ENCODE results near the gene NACC2. TPM values are rescaled to one million over a fixed set of nuclear protein-coding genes. Genes with fewer than 3 reads are reported as not detected.

The NACC2 gene
- polyA plus RNA-seq, 3 donors: 8.1 to 32.4 (median 8.7) TPM

- peak overlapping the region in 1 of 2 donors; percentile 48 for H3K4me3 Mint-ChIP-seq
- no peak overlapping the region for H3K9ac ChIP-seq (ENCODE audit: insufficient read depth, low read length, poor library complexity, severe bottlenecking)
- no peak overlapping the region for H3K27ac ChIP-seq (ENCODE audit: low read depth in 1 of 2, low read length in 2 of 2)
- H3K27me3 ChIP-seq (ENCODE audit: control insufficient read depth in 2 of 2, insufficient read depth in 2 of 2, low read length in 2 of 2): peaks cover 0 to 28% of the 10 kb centered on the region in 2 donors
- peaks cover 62% of the 10 kb centered on the region for H3K4me1 Mint-ChIP-seq
- H2AFZ ChIP-seq (ENCODE audit: insufficient read depth, low read depth, low read length, poor library complexity, severe bottlenecking): no peak overlapping the region
- peaks cover 12% of the 10 kb centered on the region for H4K20me1 ChIP-seq (ENCODE audit: insufficient read depth, low read length)
- TF ChIP-seq CTCF (IDR thresholded peaks at IDR 0.05): no peak
- H3K27me3 Mint-ChIP-seq (ENCODE audit: low read depth in 3 of 3): peaks cover 32 to 56% (median 40%) of the 10 kb centered on the region in 3 donors
- H3K4me2 ChIP-seq (replicated peaks; ENCODE audit: extremely low read depth, low read length, poor library complexity, severe bottlenecking): no peak overlapping the region
- peaks cover 0 to 7% (median 0%) of the 10 kb centered on the region in 7 donors for H3K9me3 Mint-ChIP-seq
- peak overlapping the region in 1 of 7 donors; percentile 30 for H3K27ac Mint-ChIP-seq
- intact Hi-C loops (cut with micrococcal nuclease): loop anchor here in 1 of 2 donors (5.0 kb wide), 1 partner anchor 60 kb away; no protein-coding TSS in a partner anchor
- no peak for DNase-seq
- H3K4me3 ChIP-seq (replicated peaks in 1 of 3; ENCODE audit: low read depth in 2 of 3, low read length in 3 of 3): no peak overlapping the region
- H3K36me3 Mint-ChIP-seq: peaks cover 0 to 15% of the 10 kb centered on the region in 2 donors
- H3K36me3 ChIP-seq (replicated peaks in 1 of 2; ENCODE audit: control insufficient read depth in 1 of 2, insufficient read depth in 2 of 2, low read length in 2 of 2): no peaks in the 10 kb centered on the region
- no peaks in the 10 kb centered on the region for H3K9me3 ChIP-seq (replicated peaks in 1 of 2; ENCODE audit: control insufficient read depth in 1 of 2, insufficient read depth in 1 of 2, low read length in 2 of 2)
- WGBS (ENCODE audit: insufficient coverage): 0% methylated on average over 17 of the region's 29 CpGs
- H3K4me1 ChIP-seq (ENCODE audit: control insufficient read depth in 1 of 2, insufficient read depth in 2 of 2, low read length in 2 of 2): peaks cover 53 to 68% of the 10 kb centered on the region in 2 donors
- no peaks in the 10 kb centered on the region for H3K79me2 ChIP-seq (ENCODE audit: insufficient read depth, low read length)
Measured at GRCh38 chr9:136107155-136107952, 12.3 kb upstream of the NACC2 start.

GRCh38 chr9:136105398-136106135, 10.5 kb upstream of the NACC2 start:
- H3K27ac Mint-ChIP-seq: no peak overlapping the region
- no peak overlapping the region for H2AFZ ChIP-seq (ENCODE audit: insufficient read depth, low read depth, low read length, poor library complexity, severe bottlenecking)
- H3K4me2 ChIP-seq (replicated peaks; ENCODE audit: extremely low read depth, low read length, poor library complexity, severe bottlenecking): peak overlapping the region; percentile 30
- H3K79me2 ChIP-seq (ENCODE audit: insufficient read depth, low read length): no peaks in the 10 kb centered on the region
- TF ChIP-seq CTCF (IDR thresholded peaks at IDR 0.05): no peak
- peak overlapping the region; percentile 31 to 63 for H3K4me3 Mint-ChIP-seq
- H3K4me1 ChIP-seq (ENCODE audit: control insufficient read depth in 1 of 2, insufficient read depth in 2 of 2, low read length in 2 of 2): peaks cover 45 to 60% of the 10 kb centered on the region in 2 donors
- no peak overlapping the region for H3K27ac ChIP-seq (ENCODE audit: low read depth in 1 of 2, low read length in 2 of 2)
- no peaks in the 10 kb centered on the region for H3K9me3 ChIP-seq (replicated peaks in 1 of 2; ENCODE audit: control insufficient read depth in 1 of 2, insufficient read depth in 1 of 2, low read length in 2 of 2)
- H3K9me3 Mint-ChIP-seq: peaks cover 0 to 7% (median 0%) of the 10 kb centered on the region in 7 donors
- peak in 2 of 3 donors; percentile 27 to 41 for DNase-seq
- H3K36me3 ChIP-seq (replicated peaks in 1 of 2; ENCODE audit: control insufficient read depth in 1 of 2, insufficient read depth in 2 of 2, low read length in 2 of 2): no peaks in the 10 kb centered on the region
- peaks cover 0 to 12% of the 10 kb centered on the region in 2 donors for H3K36me3 Mint-ChIP-seq
- H3K4me1 Mint-ChIP-seq: peaks cover 50% of the 10 kb centered on the region
- H3K27me3 ChIP-seq (ENCODE audit: control insufficient read depth in 2 of 2, insufficient read depth in 2 of 2, low read length in 2 of 2): peaks cover 0 to 26% of the 10 kb centered on the region in 2 donors
- no peak overlapping the region for H3K9ac ChIP-seq (ENCODE audit: insufficient read depth, low read length, poor library complexity, severe bottlenecking)
- H3K4me3 ChIP-seq (replicated peaks in 1 of 3; ENCODE audit: low read depth in 2 of 3, low read length in 3 of 3): peak overlapping the region in 1 of 3 experiments; percentile 1
- H3K27me3 Mint-ChIP-seq (ENCODE audit: low read depth in 3 of 3): peaks cover 32 to 54% (median 42%) of the 10 kb centered on the region in 3 donors
- intact Hi-C loops (cut with micrococcal nuclease): loop anchor here in 1 of 2 donors (5.0 kb wide), 1 partner anchor 58 kb away; no protein-coding TSS in a partner anchor
- H4K20me1 ChIP-seq (ENCODE audit: insufficient read depth, low read length): peaks cover 12% of the 10 kb centered on the region
- WGBS (ENCODE audit: insufficient coverage): 27% methylated on average over 15 of the region's 17 CpGs

Data from CD14-positive monocyte (primary cell).